Amygdala (tissue), 56 donors: ENCODE results near the gene KAZN.
A peak's percentile ranks its signal among the peaks of the same experiment; 100 is the strongest.

Experiments used
- DNase-seq, 56 donors: peaks; one replicate each; lab custom pipeline; 2025; lab: John Stamatoyannopoulos, UW

KAZN gene

DNA sequence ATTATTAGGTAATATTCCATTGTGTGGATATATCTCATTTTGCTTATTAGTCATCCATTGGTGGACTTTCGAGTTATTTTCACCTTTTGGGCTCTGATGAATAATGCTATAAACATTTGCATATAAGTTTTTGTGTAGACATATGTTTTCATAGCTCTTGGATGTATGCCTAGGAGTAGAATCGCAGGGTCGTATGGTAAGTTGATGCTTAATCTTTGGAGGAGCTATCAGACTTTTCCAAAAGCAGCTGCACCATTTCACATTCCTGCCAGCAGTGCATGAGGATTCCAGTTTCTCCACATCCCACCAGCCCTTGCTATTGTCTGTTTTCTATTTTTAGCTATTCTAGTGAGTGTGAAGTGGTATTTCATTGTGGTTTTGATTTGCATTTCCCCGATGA is 434.8 kb downstream of the KAZN start:
- DNase-seq = no peak

DNA sequence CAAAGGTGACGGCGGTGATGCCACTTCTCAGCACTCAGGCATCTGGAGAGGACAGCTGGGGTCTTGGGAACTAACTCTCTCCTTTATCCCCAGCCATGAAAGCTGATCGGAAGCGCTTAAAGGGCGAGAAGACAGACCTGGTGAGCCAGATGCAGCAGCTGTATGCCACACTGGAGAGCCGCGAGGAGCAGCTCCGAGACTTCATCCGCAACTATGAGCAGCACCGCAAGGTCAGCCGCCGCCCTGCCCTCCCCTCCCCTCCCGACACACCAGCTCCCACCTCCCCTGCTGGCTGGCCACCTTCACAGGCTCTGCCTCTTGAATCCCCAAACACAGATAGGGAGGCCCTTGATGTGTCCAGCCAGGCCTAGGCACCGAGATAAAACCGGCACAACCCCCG is 436.2 kb downstream of the KAZN start:
- no peak for DNase-seq

DNA sequence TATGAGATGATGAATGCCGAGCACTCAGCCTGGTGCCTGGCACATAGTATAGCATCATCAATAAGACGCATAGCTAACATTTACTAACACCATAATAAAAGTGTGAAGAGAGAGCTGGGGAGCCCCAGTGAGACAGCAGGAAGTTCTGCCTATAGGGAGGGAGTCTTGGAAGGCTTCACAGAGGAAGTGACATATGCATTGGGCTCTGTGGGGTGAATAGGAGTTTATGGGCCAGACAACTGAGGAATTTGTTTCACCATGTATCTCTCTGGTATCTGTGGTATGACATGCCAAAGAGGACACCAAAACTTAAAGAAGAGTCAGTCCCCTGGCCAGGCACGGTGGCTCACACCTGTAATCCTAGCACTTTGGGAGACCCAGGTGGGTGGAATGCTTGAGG is 436.8 kb downstream of the KAZN start:
- DNase-seq = no peak

DNA sequence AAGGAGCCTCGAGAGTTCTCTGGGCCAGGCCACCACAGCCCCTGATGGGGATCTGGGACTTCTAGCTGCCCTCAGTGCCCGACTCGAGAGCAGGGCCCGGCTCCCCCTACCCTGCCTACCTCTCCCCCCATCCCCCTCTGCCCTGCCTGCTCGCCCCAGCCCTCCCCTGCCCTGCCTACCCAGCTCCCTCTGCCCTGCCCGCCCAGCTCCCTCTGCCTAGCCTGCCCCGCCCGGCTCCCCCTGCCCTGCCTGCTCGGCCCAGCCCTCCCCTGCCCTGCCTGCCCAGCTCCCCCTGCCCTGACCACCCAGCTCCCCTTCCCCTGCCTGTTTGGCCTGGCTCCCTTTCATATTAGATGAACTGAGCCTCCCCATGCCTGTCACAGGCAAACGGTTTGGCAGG is 437.6 kb downstream of the KAZN start:
- DNase-seq = no peak

DNA sequence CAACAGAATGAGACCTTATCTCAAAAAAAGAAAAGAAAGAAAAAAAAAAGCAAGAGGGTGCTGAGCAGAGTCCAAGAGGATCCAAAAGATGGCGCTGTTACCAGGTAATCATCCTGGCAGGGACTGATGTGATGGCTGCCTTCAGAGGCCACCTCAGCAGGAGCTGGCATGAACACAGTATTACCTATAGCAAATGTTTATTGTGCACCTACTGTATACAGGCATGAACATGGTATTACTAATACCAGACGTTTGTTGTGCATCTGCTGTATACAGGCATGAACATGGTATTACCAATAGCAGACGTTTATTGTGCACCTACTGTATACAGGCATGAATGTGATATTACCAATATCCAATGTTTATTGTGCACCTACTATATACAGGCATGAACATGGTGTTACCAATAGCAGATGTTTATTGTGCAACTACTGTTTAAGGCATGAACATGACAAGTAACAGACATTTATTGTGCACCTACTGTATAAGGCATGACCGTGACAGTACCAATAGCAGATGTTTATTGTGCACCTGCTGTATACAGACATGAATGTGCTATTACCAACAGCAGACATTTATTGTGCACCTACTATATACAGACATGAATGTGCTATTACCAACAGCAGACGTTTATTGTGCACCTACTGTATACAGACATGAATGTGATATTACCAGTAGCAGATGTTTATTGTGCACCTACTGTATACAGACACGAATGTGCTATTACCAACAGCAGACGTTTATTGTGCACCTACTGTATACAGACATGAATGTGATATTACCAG is 439.9 kb downstream of the KAZN start:
- no peak for DNase-seq

DNA sequence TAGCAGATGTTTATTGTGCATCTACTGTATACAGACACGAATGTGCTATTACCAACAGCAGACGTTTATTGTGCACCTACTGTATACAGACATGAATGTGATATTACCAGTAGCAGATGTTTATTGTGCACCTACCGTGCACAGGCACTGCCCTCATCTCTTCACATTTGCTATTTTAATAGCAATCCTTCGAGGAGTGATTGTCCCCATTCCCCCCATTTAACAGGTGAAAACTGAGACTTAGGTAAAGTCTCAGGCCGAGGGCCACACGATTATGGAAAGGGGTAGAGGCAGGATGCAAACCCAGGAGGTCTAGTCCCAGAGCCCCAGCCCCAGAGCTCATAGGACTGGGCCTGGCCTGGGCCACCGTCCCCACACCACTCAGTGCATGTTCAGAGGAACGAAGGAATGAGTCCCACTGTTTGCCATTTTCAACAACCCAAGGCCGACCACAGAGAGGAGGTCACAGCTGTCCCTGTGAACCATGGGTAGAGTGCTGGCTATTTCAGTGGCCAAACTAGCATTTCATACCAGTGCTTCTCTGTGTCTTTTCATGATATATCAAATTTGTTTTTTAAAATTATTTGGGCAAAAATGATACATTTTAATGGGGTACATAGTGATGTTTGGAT is 440.6 kb downstream of the KAZN start:
- no peak for DNase-seq

DNA sequence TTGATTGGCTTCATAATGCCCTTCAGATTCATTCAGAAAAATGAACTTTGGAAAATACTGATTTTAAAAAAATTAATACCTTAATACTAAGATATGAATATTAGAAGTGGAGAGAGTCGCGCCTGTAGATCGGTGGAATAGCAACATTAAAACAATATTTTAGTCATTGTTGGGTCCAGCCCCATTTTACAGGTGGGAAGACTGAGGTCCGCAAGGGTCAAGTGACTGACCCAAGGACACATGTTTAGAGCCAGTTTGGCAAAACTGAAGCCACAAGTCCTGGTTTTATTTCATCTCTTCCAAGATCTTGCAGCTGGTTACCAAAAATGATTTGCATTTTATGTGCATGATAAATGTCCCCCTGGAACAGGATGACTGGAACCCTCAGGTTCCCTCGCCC is 441.4 kb downstream of the KAZN start:
- DNase-seq = no peak

DNA sequence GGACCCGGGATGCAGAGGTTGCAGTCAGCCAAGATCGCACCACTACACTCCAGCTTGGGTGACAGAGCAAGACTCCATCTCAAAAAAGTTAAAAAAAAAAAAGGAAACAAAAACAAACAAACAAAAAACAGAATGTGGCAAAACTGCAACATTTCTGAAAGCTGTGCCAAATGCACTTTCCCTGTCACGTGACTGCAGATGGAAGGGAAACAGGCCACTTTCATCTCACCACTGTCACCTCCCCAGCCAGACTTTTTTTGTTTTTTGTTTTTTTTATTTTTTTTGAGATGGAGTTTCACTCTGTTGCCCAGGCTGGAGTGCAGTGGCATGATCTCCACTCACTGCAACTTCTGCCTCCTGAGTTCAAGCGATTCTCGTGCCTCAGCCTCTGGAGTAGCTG is 442.2 kb downstream of the KAZN start:
- peak in 2 of 56 donors; percentile 5 to 15 for DNase-seq

DNA sequence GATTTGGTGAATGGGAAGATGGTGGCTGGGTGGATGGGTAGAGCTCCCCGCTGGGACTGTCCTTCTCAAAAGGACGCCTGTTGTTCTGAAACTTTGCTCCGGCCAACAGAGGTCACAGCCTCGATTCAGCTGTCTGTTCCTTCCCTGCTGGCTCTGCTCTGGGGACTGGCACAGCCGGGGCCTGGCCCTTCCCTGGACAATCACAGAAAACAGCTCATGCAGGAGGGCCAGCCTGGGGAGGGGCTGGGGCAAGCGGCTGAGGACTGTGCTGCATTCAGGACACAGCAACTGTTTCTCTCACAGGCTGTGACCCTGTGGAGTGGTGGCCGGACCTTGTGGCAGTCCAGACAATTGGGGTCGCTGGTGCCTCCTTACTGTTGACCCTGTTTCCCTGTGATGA is 444.4 kb downstream of the KAZN start:
- peak in 55 of 56 donors; percentile 15 to 95 (median 82) for DNase-seq

DNA sequence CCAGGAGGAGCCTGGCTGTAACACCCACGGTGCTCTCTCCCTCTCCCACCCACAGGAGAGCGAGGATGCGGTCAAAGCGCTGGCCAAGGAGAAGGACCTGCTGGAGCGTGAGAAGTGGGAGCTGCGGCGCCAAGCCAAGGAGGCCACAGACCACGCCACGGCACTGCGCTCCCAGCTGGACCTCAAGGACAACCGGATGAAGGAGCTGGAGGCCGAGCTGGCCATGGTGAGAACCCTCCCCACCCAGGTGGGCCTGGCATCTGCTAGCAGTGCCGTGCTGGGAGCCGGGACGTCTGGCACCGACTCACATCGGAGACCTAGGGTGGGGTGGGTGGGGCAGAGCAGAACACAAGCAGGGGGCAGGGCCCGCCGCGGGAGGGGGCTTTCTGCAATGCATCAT is 445.4 kb downstream of the KAZN start:
- DNase-seq = no peak

DNA sequence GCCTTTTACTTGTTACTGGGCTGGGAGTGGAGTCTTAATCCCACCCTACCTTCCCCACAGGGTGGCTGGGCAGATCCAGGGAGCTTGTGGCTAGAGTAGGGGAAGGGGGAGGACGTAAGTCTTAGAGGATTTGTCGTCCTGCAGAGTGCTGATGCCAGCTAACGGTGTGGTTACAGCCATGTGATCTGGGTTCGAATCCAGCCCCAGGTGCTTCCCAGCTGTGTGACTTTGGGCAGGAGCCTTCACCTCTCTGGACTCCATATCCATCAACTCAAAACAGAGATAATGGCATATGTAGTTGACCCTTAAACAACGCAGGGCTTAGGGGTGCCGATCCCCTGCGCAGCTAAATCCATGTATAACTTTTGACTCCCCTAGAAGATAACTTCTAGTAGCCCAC is 446.6 kb downstream of the KAZN start:
- DNase-seq = no peak

DNA sequence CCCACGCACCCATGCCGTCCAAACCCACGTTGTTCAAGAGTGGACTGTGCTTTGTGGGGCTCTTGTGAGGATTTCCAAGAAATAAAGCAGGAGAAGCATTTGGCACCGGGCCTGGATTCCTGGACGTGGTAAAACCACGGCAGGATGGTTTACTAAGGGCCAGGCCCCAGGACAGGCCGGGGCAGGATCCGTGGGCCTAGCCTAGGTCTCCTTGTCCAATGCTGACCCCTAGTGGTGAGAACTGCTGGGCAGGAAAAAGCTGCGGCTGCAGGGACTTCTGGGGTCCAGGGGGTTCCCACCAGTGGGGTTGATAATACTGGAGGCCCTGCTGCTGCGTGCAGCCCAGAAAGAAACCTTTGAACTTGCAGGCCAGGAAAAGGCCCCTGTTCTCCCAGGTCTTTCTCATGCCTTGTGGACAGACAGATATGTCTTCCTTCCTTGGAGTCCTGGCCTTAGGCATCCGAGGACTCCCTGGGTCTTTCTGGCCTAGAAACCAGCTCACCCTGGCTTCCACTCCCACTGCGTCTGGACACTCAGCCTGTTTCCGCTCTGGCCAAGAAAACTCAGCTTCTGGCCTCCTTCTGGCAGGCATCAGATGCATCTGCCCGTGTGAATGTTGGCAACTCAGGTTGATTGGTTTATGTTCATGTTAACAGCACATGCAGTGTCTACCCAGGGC is 448.1 kb downstream of the KAZN start:
- DNase-seq = peak in 55 of 56 donors; percentile 9 to 88 (median 59)

DNA sequence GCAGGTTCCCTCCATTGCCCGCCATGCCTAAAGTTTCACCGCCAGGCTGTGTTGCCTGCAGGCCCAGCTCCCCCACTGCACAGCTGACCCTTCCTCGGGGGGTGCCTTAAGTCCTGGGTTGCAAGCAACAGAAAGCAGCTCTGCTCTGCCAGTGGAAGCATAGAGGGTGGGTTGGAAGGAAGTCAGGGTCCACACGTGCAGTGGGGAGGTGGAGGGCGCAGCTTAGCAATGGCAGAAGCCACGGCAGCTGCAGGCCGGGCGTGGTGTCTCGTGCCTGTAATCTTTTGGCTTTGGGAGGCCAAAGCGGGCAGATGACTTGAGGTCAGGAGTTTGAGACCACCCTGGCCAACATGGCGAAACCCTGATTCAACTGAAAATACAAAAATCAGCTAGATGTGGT is 448.8 kb downstream of the KAZN start:
- DNase-seq = no peak

DNA sequence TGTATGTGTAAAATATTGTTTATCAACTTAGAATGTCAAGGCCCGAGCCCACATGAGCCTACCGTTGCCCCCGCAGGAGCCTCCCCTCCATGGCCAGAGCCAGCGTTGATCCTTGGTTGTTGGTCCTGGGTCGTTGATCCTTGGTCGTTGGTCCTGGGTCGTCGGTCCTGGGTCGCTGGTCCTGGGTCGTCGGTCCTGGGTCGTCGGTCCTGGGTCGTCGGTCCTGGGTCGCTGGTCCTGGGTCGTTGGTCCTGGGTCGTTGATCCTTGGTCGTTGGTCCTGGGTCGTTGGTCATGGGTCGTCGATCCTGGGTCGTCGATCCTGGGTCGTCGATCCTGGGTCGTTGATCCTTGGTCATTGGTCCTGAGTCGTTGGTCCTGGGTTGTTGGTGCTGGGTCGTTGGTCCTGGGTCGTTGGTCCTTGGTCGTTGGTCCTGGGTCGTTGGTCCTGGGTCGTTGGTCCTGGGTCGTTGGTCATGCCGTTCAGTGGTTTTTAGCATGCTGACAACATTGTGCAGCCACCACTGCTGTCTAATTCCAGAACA is 450.0 kb downstream of the KAZN start:
- DNase-seq = no peak

DNA sequence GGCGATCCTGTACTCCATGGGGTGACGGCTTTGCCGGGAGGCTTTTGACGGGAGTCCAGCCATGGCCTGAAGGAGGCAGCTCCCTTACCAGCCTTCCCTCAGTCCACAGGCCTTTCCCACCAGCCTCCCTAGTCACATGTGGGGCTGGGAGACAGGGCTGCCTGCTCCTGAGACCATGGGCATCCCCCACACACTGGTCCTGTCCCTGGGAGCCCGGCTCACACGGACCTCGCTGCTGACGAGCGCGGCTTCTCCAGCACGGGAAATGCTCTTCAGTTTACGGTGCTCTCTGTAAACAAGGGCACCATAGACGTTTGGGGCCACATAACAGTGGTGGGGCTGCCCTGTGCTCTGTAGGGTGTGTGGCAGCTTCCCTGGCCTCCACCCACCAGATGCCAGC is 450.6 kb downstream of the KAZN start:
- no peak for DNase-seq

DNA sequence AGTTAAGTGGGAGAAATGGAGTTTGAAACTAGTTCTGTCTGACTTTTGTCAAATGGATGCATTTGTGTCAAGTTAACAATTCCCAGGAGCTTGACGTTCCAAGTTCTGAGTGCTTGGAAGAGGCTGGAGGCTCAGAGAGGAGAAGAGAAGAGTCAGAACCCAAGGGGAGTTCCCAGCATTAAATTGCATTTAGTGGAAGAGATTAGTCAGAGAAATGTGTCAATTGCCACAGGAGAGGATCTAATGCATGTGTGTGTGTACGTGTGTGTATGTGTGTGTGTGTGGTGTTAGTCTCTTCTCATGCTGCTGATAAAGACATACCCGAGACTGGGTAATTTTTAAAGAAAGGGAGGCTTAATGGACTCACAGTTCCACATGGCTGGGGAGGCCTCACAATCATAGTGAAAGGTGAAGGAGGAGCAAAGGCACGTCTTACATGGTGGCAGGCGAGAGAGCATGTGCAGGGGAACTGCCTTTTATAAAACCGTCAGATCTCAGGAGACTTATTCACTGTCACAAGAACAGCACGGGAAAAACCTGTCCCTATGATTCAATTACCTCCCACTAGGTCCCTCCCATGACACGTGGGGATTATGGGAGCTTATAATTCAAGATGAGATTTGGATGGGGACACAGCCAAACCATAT is 453.5 kb downstream of the KAZN start:
- no peak for DNase-seq

DNA sequence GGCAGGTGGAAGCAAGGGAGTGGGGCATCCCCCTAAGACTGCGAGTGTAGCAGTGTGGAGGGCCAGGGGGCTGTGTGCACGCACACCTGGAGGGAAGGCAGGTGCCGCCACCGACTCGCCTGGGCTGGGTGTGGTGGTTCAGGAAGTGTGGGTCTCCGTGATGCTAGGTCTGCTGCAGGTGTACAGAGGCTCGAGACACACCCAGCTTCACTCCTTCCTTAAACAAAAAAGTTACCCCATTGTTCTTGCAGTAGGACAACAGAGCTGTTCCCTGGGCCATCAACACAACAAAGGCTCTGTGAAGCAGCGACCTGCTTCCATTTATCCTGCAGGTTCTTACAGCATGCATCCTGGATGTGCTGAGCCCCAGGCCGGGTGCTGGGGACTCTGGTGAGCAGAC is 454.7 kb downstream of the KAZN start:
- no peak for DNase-seq

DNA sequence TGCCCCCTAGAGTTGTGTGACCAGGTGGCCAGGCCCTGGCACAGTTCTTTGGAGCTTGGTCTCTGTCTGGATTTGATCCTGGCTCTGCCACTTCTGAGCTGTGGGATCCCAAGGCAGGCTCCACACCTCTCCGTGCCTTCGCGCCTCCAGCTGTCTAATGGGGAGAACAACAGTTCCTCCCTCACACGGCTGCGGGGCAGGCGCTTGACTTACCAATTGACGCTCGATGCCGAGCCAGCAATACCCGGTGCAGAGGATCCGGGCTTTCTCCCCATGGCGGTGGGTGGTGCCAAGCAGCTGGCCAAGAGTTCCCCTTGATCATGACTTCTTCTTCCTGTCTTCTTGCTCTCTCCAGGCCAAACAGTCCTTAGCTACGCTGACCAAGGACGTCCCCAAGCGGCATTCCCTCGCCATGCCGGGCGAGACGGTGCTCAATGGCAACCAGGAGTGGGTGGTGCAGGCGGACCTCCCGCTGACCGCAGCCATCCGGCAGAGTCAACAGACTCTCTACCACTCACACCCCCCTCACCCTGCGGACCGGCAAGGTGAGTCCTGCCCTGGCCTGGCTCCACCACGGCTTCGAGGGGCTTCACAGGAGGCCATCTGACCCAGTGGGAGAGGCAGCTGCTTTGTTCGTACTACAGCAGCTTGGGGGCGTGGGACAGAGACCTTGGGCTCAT is 457.4 kb downstream of the KAZN start:
- no peak for DNase-seq

DNA sequence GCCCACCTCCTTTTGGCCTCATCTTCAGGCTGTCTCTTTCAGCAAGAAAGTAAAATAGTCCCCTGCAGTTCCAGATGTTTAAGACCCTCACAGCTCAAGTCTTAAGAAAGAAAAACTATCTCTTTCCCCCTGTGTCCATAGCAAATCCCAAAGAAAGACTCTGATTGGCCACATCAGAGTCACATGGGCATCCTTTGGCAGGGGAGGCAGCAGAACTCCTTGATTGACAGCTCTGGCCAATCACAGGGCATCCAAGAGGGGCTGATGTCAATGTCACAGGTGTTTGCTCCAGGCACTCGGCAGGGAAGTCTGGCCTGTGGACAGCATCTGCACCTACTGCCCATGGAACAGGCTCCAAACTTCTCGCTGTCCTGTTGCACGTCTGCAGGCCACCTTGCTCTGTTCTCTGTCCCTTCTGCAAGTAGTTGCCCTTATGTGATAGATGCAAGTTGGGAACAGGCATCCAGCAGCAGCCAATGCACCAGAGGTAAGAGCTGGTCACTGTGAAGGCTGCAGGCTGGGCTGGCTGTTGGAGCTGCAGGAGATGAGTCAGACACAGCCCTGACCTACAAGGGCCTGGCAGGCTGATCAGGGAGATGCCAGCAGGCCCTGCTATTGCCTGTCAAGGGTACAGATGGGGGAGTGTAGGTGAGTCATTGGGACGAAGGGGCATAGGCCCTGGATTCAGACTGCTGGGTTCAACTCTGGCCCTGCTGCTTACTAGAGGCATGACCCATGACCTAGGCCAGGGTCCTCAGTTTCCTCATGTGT is 458.2 kb downstream of the KAZN start:
- DNase-seq = no peak

DNA sequence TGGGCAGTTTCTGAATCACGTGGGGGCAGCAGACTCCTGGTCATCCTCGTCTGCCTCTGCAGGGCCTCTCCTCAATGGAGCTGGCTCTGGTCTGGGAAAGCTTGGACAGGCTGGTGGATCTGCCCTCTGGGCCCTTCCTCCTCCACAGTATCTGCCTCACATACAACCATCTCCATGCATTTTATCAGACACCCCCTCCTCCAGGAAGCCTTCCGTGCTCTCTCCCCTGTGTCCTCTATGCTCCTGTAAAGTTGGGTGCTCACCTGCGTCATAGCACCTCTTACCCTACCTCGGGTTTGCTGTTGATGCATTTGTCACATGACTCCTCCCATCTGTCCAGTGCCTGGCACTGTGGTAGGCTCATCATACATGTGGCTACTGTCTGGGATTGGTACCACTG is 459.3 kb downstream of the KAZN start:
- DNase-seq = no peak
